GM18505 (cell line): Measurements from ENCODE around the gene ALDOA.

ENCODE experiments used
- ATAC-seq: cut with Tn5 transposase; IDR thresholded peaks from one replicate; pipeline ENCODE4 v1.9.1; 2021; ENCODE audit not compliant: unreplicated experiment
- POLR2A ChIP-seq: IDR thresholded peaks from 4 replicates; pipeline ENCODE4 v1.6.1; 2011; ENCODE audit warnings: borderline replicate concordance; ENCODE audit not compliant: insufficient read depth, insufficient read length; ENCODE audit errors: extremely low read depth

ALDOA gene

GRCh38 chr16:30084816-30085159, 19.2 kb downstream of the ALDOA start:
- ATAC-seq = no peak
- no peak for TF ChIP-seq POLR2A

- TF ChIP-seq POLR2A = no peak
- ATAC-seq = no peak
These were observed 19.7 kb downstream of the ALDOA start for GRCh38 chr16:30085247-30085646.

- no peak for ATAC-seq
These were observed 20.3 kb downstream of the ALDOA start for GRCh38 chr16:30085820-30086219.

GRCh38 chr16:30086291-30087140, 21.0 kb downstream of the ALDOA start:
- TF ChIP-seq POLR2A = no peak
- ATAC-seq = no peak

More at GRCh38 chr16:30085820-30086219, 20.3 kb downstream of the ALDOA start:
- TF ChIP-seq POLR2A = no peak

- ATAC-seq = no peak
- no peak for TF ChIP-seq POLR2A
These were observed 21.8 kb downstream of the ALDOA start for GRCh38 chr16:30087181-30087898.

- TF ChIP-seq POLR2A = no peak
- ATAC-seq = no peak
These were observed 22.8 kb downstream of the ALDOA start for GRCh38 chr16:30088237-30088831.

GRCh38 chr16:30088832-30089624, 23.5 kb downstream of the ALDOA start:
- TF ChIP-seq POLR2A = no peak
- ATAC-seq = no peak

- ATAC-seq = no peak
- TF ChIP-seq POLR2A = no peak
These were observed 25.2 kb downstream of the ALDOA start for GRCh38 chr16:30090610-30091331.

GRCh38 chr16:30091474-30092372, 26.2 kb downstream of the ALDOA start, which contains the start of gene TBX6:
Gene TBX6, minus strand, starts transcription at chr16:30091924. Its CDS starts 731 bp downstream, at chr16:30091193.
- peak; percentile 64 for ATAC-seq
- peak; percentile 66 for TF ChIP-seq POLR2A

GRCh38 chr16:30092373-30093010, 26.9 kb downstream of the ALDOA start:
- peak; percentile 45 for ATAC-seq
- TF ChIP-seq POLR2A = no peak

- TF ChIP-seq POLR2A = no peak
- no peak for ATAC-seq
These were observed 29.1 kb downstream of the ALDOA start for GRCh38 chr16:30094541-30095165.
